Esophagus muscularis mucosa (tissue), 3 donors: ENCODE measurements around the gene DEPDC1B.

Source experiments
- CTCF ChIP-seq, 3 experiments: fragments of 200-600 bp in 2 of 3; fragments of 450-650 bp in 1 of 3; sonication (generic) in 2 of 3; IDR thresholded peaks; one replicate each; pipeline ENCODE4 v1.5.1; 2017 to 2019; ENCODE audit warnings: antibody characterized with exemption in 3 of 3, mild to moderate bottlenecking in 2 of 3, moderate library complexity in 1 of 3
- POLR2A ChIP-seq: fragments of 450-650 bp; IDR thresholded peaks from one replicate; pipeline ENCODE4 v1.6.1; 2017; ENCODE audit warnings: antibody characterized with exemption, moderate library complexity, mild to moderate bottlenecking, low read depth
- POLR2AphosphoS5 ChIP-seq, 2 donors: sonication (generic); formaldehyde crosslinking; IDR thresholded peaks; one replicate each; pipeline ENCODE4 v1.6.1; 2017; ENCODE audit warnings: antibody characterized with exemption in 2 of 2

GRCh38 chr5:60636644-60637043, 63.3 kb downstream of the DEPDC1B start:
- no peak for TF ChIP-seq CTCF (IDR thresholded peaks at IDR 0.05)
- no peak for TF ChIP-seq POLR2A
- no peak for TF ChIP-seq POLR2AphosphoS5 (IDR thresholded peaks at IDR 0.05)
